Testis (tissue), 3 donors: ENCODE data around the gene HMGCS2. TPM values are rescaled to one million over a fixed set of nuclear protein-coding genes. Genes with fewer than 3 reads are reported as not detected.

Experiments
- DNase-seq: peaks from one replicate; pipeline ENCODE4 v3.0.0-alpha.2; 2019
- H3K27ac ChIP-seq, 2 donors: fragments of 200-600 bp; sonication (generic); one replicate each; pipeline ENCODE4 v1.5.1; 2019
- H3K27me3 ChIP-seq: fragments of 200-600 bp; sonication (generic); one replicate; pipeline ENCODE4 v1.5.1; 2019
- H3K36me3 ChIP-seq: fragments of 200-600 bp; sonication (generic); one replicate; pipeline ENCODE4 v1.5.1; 2017; ENCODE audit warnings: low read depth; ENCODE audit errors: missing control alignments
- H3K4me1 ChIP-seq: fragments of 200-600 bp; sonication (generic); one replicate; pipeline ENCODE4 v1.5.1; 2019
- H3K4me3 ChIP-seq, 2 donors: fragments of 200-600 bp; sonication (generic); one replicate each; pipeline ENCODE4 v1.5.1; 2017 to 2019
- H3K9me3 ChIP-seq: fragments of 200-600 bp; sonication (generic); one replicate; pipeline ENCODE4 v1.5.1; 2017
- CTCF ChIP-seq, 3 experiments: fragments of 450-650 bp in 2 of 3; fragments of 200-600 bp in 1 of 3; sonication (generic) in 1 of 3; IDR thresholded peaks; one replicate each; pipeline ENCODE4 v1.5.1; 2016 to 2019; ENCODE audit warnings: antibody characterized with exemption in 3 of 3, mild to moderate bottlenecking in 2 of 3, moderate library complexity in 1 of 3
- POLR2A ChIP-seq: fragments of 450-650 bp; IDR thresholded peaks from one replicate; pipeline ENCODE4 v1.6.1; 2017; ENCODE audit warnings: antibody characterized with exemption, mild to moderate bottlenecking, moderate library complexity
- WGBS, 2 donors: methylation state at CpG; one replicate each; pipeline ENCODE4 v1.1.5; 2018; 5-methylcytosine and 5-hydroxymethylcytosine counted together
- intact Hi-C: fragments of 100-400 bp; cut with DNase I; formaldehyde crosslinking; loops from one replicate; pipeline ENCODE4 v1.15.1; 2023; ENCODE audit warnings: low total_unique reads
- polyA plus RNA-seq: library from polyadenylated mRNA; stranded (reverse); fragments of 350-450 nt; fragmentation: Illumina TruSeq; extraction: RNeasy Lipid Tissue Mini Kit (QIAGEN cat#74804); gene quantifications from one replicate; pipeline ENCODE4 v1.2.3, GENCODE V29; 2014; ENCODE audit warnings: low read depth, low replicate concordance; ENCODE audit not compliant: insufficient read depth
- total RNA-seq, 2 donors: library from RNA; depleted of rRNA; stranded (reverse); fragments of >200 nt; gene quantifications; one replicate each; pipeline ENCODE4 v1.2.3, GENCODE V29; 2016

Gene HMGCS2
- total and polyA plus RNA-seq, 3 donors from 2014 or later = 2.5 to 93.7 (median 43.6) TPM

GRCh38 chr1:119773711-119774241 is 5.1 kb upstream of the HMGCS2 start:
- Histone ChIP-seq H3K9me3 (no peaks in the 10 kb centered on the region), H3K4me1 (no peaks in the 10 kb centered on the region), H3K27me3 (no peaks in the 10 kb centered on the region), H3K4me3 (no peak overlapping the region), H3K27ac (no peak overlapping the region), H3K36me3 (no peaks in the 10 kb centered on the region)
- intact Hi-C loops = no loop called here
- no peak for TF ChIP-seq POLR2A
- TF ChIP-seq CTCF (IDR thresholded peaks at IDR 0.05) = no peak
- no peak for DNase-seq
- WGBS, 2 donors = 81 to 89% methylated on average over 3 of the region's 3 CpGs

GRCh38 chr1:119772298-119772697 is 3.6 kb upstream of the HMGCS2 start:
- TF ChIP-seq CTCF (IDR thresholded peaks at IDR 0.05) = no peak
- TF ChIP-seq POLR2A = no peak
- no peaks in the 10 kb centered on the region for H3K27me3 ChIP-seq
- H3K4me1 ChIP-seq = no peaks in the 10 kb centered on the region

GRCh38 chr1:119771770-119772169 is 3.1 kb upstream of the HMGCS2 start:
- Histone ChIP-seq H3K4me3 (no peak overlapping the region), H3K27me3 (no peaks in the 10 kb centered on the region), H3K27ac (no peak overlapping the region), H3K36me3 (no peaks in the 10 kb centered on the region), H3K9me3 (no peaks in the 10 kb centered on the region), H3K4me1 (no peaks in the 10 kb centered on the region)
- no peak for TF ChIP-seq CTCF (IDR thresholded peaks at IDR 0.05)
- no peak for TF ChIP-seq POLR2A
- DNase-seq = no peak
- intact Hi-C loops = no loop called here
- 82 to 88% methylated on average over 3 of the region's 3 CpGs for WGBS, 2 donors

More at GRCh38 chr1:119772298-119772697, 3.6 kb upstream of the HMGCS2 start:
- Histone ChIP-seq H3K9me3 (no peaks in the 10 kb centered on the region), H3K27ac (no peak overlapping the region), H3K36me3 (no peaks in the 10 kb centered on the region), H3K4me3 (no peak overlapping the region)
- WGBS, 2 donors = 96 to 100% methylated on average over 2 of the region's 2 CpGs
- no peak for DNase-seq
- intact Hi-C loops = no loop called here

- TF ChIP-seq POLR2A (no peak), CTCF (IDR thresholded peaks at IDR 0.05) (no peak)
- 26 to 33% methylated on average over 2 of the region's 2 CpGs for WGBS, 2 donors
- Histone ChIP-seq H3K27me3 (no peaks in the 10 kb centered on the region), H3K9me3 (no peaks in the 10 kb centered on the region), H3K27ac (no peak overlapping the region), H3K36me3 (no peaks in the 10 kb centered on the region), H3K4me3 (no peak overlapping the region), H3K4me1 (peaks cover 2% of the 10 kb centered on the region)
- intact Hi-C loops = no loop called here
- no peak for DNase-seq
Observed at GRCh38 chr1:119771016-119771415, 2.3 kb upstream of the HMGCS2 start.

GRCh38 chr1:119767486-119767885 is 1.2 kb downstream of the HMGCS2 start:
- H3K27me3 ChIP-seq = no peaks in the 10 kb centered on the region
- DNase-seq = no peak
- H3K27ac ChIP-seq = no peak overlapping the region
- 74 to 86% methylated on average over 2 of the region's 2 CpGs for WGBS, 2 donors
- no peak for TF ChIP-seq POLR2A
- no peak for TF ChIP-seq CTCF (IDR thresholded peaks at IDR 0.05)
- H3K4me3 ChIP-seq = no peak overlapping the region
- H3K4me1 ChIP-seq = peaks cover 6% of the 10 kb centered on the region
- intact Hi-C loops = no loop called here
- no peaks in the 10 kb centered on the region for H3K9me3 ChIP-seq
- H3K36me3 ChIP-seq = no peaks in the 10 kb centered on the region
